Activated CD4-positive, CD25-positive, alpha-beta regulatory T cell treated with anti-CD3 and anti-CD28 coated beads, Interleukin-2, amount 50 U/mL, for 16 hours (primary cell): Measurements from ENCODE around the gene VPS37D.
A peak's percentile ranks its signal among the peaks of the same experiment; 100 is the strongest.
"Not testable (repeated sequence)": the region's sequence is repeated elsewhere in the genome, so short reads cannot be mapped to it uniquely, and the experiment has no call there.

Source experiments
- DNase-seq: peaks from one replicate; pipeline ENCODE4 v3.0.0-alpha.2; 2020; ENCODE audit warnings: low read depth, low spot score

Gene VPS37D

GRCh38 chr7:73667344-73668102 is at the start of gene VPS37D:
Gene VPS37D (plus strand): TSS chr7:73667831. CDS start chr7:73667959, 128 bp downstream.
- peak; percentile 88 for DNase-seq

DNA sequence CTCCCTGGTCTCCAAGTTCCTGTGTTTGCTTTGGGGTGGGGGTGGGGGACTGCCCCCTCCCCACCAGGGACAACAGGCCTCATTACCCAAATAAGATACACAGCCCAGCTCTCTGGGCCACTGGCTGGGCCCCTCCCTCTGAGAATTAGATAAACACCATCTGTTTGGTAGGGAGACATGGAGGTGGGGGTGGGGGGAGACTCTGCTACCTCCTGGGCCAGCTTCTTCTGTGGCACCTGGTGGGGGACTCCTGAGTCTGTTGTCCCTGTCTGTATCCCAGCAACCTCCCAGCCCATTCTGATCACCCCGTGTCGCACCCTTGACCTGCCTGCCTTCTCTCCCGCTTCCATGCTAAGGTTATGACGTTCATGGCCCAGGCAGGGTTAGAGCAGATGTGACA is 49.1 kb upstream of the VPS37D start:
- DNase-seq = no peak

- not testable (repeated sequence) for DNase-seq
Measured at GRCh38 chr7:73619394-73619793, 48.2 kb upstream of the VPS37D start.

DNA sequence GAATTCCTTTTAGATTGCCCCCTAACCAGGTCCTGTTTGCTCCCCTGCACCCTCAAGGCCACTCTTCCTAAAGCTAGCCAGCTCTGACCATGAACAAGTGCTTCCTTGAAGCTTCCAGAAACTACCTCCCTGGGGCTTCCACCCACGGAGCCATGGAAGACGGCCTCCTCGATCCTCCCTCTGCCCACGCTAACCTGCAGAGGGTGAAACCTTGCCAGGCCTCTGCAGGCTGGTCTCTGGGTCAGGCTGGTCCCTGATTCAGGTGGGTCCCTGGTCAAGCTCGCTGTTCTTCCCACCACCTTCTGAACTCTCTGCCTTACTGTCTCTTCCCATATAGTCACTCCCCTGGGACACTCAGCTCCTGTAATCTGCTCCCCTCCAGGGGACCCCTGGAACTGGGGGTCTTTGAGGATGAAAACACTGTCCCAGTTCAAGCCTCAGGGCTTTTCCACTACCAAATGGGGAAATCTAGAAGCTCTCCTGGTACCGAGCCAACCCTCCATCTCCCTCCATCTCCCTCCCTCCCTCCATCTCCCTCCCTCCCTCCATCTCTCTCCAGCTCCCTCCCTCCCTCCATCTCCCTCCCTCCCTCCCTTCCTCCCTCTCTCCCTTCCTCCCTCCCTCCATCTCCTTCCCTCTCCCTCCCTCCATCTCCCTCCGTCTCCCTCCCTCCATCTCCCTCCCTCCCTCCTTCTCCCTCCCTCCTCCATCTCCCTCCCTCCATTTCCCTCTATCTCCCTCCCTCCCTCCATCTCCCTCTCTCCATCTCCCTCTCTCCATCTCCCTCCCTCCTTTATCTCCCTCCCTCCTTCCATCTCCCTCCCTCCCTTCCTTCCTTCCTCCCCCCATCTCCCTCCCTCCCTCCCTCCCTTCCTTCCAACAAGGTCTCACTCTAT is 46.2 kb upstream of the VPS37D start:
- no peak for DNase-seq

DNA sequence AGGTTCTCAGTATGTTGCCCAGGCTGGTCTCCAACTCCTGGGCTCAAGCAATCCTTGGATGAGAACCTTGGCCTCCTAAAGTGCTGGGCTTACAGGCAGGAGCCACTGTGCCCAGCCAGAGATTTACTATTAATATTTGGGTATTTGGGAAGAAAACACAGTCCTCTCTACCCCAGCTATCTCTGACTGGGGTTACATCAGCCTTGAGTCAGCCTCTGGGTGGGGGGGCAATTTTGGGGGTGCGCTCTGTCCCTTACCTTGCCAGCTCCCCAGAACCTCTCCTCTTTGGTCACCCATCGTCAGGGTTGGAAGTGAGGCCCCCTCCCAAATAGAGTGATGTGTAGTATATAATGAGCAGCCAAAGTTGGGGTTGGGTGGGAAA is 45.1 kb upstream of the VPS37D start:
- DNase-seq = no peak

GRCh38 chr7:73622909-73623797 is 44.5 kb upstream of the VPS37D start:
- no peak for DNase-seq

GRCh38 chr7:73623798-73624668 is 43.6 kb upstream of the VPS37D start, which contains the start of gene MLXIPL:
Gene MLXIPL (minus strand): TSS chr7:73624522. CDS start chr7:73624492, 30 bp downstream.
- DNase-seq = no peak

- DNase-seq = no peak
Measured at GRCh38 chr7:73624669-73625001, 43.0 kb upstream of the VPS37D start.

DNA sequence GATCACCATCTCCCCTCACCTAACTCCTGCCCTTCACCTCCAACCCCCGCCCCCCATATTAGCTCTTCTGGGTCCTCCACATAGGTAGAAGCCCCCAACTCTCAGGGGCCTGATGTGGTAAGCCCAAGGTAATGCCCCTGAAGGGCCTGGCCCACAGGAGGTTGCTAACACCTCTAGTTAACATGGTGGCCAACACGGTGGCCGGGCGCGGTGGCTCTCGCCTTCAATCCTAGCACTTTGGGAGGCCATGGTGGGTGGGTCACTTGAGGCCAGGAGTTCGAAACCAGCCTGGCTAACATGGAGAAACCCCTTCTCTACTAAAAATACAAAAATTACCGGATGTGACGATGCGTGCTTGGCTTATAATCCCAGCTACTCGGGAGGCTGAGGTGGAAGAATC is 42.4 kb upstream of the VPS37D start:
- DNase-seq = no peak

DNA sequence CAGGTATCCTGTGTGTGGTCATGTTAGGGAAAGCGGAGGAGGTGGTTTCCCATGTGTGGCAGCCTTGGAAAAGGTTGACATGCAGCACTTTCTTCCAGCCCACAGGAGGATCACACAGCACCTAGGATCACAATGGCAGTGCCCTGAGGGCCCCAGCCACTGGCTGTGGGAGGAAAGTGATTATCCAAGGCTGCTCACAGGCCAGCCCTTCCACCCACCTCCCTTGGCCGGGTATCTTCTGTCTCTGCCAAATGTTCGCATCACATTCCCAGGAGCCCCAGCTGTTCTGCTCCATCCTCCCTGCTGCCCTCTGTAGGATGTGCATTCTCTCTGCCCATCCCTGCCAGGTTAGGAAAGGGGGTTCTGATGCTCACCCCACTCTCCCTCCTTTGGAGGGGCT is 40.8 kb upstream of the VPS37D start:
- no peak for DNase-seq

- DNase-seq = no peak
Measured at GRCh38 chr7:73628504-73628903, 39.1 kb upstream of the VPS37D start.

DNA sequence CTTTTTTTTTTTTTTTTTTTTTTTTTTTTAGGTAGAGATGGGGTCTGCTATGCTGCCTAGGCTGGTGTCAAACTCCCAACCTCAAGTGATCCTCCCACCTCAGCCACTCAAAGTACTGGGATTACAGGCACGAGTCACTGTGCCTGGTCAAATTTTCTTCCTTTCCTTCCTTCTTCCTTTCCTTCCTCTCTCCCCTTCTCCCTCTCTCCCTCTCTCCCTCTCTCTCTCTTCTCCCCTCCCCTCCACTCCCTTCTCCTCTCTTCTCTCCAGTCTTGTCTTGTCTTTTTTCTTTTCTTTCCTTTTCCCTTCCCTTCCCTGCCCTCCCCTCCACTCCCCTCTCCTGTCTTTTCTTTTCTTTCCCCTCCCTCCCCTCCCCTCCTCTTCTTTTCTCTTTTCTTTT is 36.1 kb upstream of the VPS37D start:
- no peak for DNase-seq

DNA sequence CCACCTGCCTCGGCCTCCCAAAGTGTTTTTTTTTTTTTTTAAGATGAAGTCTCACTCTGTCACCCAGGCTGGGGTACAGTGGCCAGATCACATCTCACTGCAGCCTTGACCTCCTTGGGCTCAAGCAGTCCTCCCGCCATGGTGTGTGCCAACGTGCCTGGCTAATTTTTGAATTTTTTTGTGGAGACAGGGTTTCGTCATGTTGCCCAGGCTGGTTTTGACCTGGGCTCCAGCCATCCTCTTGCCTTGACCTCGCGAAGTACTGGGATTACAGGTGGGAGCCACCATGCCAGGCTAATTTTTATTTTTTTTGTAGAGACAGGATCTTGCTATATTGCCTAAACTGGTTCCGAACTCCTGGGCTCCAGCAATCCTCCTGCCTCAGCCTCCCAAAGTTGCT is 34.3 kb upstream of the VPS37D start:
- no peak for DNase-seq

DNA sequence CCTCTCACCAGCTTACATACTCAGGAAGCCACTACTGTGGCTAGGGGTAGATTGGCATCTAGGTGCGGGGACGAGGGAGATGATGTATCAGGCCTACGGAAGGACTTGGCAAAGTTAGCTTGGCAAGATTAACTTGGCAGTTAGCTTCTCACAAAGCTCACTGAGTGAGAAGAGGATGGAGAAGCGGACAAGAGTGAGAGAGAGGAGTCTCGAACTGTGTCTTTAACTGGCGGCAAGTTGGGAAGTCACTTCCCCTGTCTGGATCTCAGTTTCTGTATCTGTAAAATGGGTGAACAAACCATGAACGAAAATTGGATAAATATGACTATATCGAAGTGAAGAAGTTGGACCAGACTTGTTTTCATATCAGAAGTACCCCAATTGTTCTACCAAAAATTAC is 33.8 kb upstream of the VPS37D start:
- DNase-seq = no peak

DNA sequence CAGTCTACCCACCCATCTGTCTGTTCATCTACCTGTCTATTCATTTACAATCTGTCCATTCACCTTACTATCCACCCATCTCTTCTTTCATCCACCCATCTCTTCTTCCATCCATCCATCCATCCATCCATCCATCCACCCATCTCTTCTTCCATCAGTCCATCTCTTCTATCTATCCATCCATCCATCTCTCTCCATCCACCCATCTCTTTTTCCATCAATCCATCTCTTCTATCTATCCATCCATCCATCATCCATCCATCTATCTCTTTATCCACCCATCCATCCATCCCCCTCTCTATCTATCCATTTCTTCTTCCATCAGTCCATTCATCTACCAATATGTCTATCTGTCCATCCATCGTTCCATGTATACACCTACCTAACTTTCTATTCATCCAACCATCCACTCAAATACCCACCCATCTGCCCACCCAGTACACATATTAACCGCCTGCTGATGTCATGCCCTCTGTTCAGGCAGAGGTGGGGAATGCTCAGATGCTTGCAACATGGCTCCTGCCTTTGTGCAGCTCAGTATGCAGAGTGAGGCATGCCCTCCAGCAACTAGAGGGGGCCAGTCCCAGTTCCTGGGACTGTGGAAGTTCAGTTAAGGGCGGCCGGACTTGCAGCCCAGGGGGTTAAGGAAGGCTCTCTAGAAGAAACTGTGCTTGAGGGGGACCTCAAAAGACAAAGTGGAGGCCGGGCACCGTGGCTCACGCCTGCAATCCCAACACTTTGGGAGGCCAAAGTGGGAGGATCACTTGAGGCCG is 32.0 kb upstream of the VPS37D start:
- no peak for DNase-seq

- DNase-seq = no peak
Measured at GRCh38 chr7:73638911-73639310, 28.7 kb upstream of the VPS37D start.

DNA sequence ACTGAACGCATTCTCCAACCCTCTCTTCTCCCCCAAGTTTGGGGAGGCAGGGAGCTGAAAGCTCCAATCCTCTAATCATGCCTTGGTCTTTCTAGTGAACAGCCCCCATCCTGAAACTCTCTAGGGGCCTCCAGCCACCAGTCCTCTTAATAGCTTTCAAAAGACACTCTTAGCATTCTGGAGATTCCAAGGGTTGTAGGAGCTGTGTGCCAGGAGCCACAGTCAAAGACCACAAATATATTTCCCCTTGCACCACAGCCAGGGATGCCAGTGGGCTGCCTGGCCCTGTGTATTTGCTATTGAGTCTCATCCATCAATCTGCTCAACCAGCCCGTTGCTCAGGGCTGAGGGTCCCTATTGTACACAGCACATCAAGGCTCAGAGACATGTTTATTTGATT is 24.8 kb upstream of the VPS37D start:
- DNase-seq = no peak

- DNase-seq = no peak
Measured at GRCh38 chr7:73644688-73645286, 22.8 kb upstream of the VPS37D start.

DNA sequence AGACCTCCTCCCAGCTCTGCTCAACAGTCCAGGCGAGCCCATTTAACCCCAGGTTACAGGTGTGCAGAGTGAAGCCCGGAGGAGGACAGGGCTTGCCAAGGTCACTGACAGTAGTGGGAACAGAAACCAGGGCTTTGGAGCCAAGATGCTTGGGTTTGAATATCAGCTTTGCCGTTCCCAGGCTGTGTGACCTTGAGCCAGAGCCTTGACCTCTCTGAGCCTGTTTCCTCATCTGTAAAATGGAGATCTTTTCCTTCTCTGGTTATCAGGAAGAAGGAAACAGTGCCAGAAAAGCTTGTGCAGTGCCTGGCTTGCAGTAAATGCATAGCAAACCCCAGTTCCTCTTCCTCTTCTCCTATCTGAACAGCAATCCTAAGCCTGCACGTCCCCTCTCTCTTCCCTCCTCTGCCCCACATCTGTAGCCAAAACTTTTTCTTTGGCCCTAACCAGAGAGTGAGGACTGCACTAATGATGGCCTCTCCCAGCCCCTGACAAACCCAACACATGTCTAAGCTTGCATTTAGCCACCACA is 21.9 kb upstream of the VPS37D start:
- no peak for DNase-seq
